Activated CD4-positive, CD25-positive, alpha-beta regulatory T cell (primary cell): ENCODE results near the gene SYNE4.

Source experiments
- DNase-seq, 4 experiments: peaks; one replicate each; lab custom pipeline; 2025; lab: John Stamatoyannopoulos, UW

SYNE4 gene

GRCh38 chr19:35955881-35956634, 52.6 kb downstream of the SYNE4 start:
- no peak for DNase-seq
